Testis (tissue), 2 donors: ENCODE data around the gene DHH.

ENCODE experiments used
- CTCF ChIP-seq, 3 experiments: fragments of 450-650 bp in 2 of 3; fragments of 200-600 bp in 1 of 3; sonication (generic) in 1 of 3; IDR thresholded peaks; one replicate each; pipeline ENCODE4 v1.5.1; 2016 to 2019; ENCODE audit warnings: antibody characterized with exemption in 3 of 3, mild to moderate bottlenecking in 2 of 3, moderate library complexity in 1 of 3
- POLR2A ChIP-seq: fragments of 450-650 bp; IDR thresholded peaks from one replicate; pipeline ENCODE4 v1.6.1; 2017; ENCODE audit warnings: antibody characterized with exemption, mild to moderate bottlenecking, moderate library complexity

GRCh38 chr12:49048953-49049352 lies 45.6 kb downstream of the DHH start:
- no peak for TF ChIP-seq CTCF (IDR thresholded peaks at IDR 0.05)
- no peak for TF ChIP-seq POLR2A
